GM19467 (cell line): ENCODE measurements around the gene GATAD2A.
"Not testable (repeated sequence)": the region's sequence is repeated elsewhere in the genome, so short reads cannot be mapped to it uniquely, and the experiment has no call there.

Source experiments
- ATAC-seq: cut with Tn5 transposase; IDR thresholded peaks from one replicate; pipeline ENCODE4 v1.9.1; 2021; ENCODE audit warnings: mild to moderate bottlenecking, moderate library complexity; ENCODE audit not compliant: unreplicated experiment

Gene GATAD2A

DNA sequence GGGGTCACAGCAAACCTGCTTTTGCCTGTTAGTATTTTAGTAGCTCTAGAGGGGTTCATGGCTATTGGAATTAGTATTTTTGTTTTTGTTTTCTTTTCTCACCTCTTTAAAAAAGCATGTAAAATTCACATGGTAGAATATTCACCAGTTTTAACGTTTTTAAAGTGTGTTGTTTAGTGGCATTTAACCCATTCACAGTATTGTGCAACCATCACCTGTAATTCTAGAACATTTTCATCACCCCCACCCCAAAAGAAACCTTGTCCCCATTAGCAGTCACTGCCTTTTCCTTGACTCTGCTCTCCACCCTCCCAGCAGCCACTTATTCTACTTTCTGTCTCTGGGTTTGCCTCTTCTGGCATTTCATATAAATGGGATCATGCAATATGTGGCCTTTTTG is 39.8 kb downstream of the GATAD2A start:
- no peak for ATAC-seq

DNA sequence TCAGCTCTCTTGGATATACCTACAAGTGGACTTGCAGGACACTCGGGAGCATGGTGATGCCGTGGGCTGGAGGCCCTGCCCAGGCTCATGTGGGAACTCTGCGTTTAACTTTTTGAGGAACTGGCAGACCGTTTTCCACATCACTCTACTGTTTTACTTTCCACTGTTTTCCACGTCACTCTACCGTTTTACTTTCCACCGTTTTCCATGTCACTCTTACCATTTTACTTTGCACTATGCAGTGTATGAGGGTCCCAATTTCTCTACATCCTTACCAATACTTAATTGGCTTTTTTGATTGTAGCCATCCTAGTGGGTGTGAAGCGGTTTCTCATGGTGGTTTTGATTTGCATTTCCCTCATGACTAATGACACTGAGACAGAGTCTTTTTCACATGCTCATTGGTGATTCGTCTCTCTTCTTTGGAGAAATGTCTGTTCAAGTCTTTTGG is 40.5 kb downstream of the GATAD2A start:
- ATAC-seq: no peak

GRCh38 chr19:19446655-19447437 is 41.4 kb downstream of the GATAD2A start:
- ATAC-seq: no peak

DNA sequence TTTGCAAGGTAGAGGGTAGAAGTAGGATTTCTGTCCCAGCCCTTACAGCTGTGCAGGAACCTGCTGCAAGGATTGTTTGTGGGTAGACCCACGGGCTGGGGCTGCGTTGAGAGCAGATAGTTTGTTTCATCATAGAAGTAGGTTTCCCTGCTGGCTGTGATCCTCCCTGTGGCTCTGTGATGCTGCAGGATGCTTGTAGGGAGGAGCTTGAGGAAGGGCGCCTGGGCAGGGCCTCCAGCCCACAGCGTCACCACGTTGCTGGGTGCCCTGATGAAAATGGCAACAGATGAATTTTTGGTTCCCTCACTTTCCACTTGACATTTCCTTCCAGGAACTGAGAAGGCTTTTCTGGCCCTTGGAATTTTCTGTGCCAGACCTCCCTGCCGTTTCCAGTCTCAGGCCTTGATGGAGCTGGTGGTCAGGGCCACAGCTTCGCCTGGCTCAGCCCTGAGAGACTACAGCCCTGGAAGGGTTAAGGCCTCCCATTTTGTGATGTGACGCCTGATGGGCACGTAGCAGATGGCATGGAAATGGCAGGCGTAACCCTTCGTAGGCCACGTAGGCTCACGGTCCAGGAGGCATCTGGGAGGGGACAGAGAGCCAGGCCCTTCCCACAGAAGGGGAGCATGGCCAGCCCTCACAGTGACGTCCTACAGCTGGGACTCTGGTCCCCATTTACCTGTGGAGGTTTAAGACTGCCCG is 42.2 kb downstream of the GATAD2A start:
- ATAC-seq: no peak

GRCh38 chr19:19448238-19448544 is 42.7 kb downstream of the GATAD2A start:
- no peak for ATAC-seq

- ATAC-seq: no peak
Measured at GRCh38 chr19:19451429-19452242, 46.2 kb downstream of the GATAD2A start.

- ATAC-seq: no peak
Measured at GRCh38 chr19:19452243-19453124, 47.0 kb downstream of the GATAD2A start.

DNA sequence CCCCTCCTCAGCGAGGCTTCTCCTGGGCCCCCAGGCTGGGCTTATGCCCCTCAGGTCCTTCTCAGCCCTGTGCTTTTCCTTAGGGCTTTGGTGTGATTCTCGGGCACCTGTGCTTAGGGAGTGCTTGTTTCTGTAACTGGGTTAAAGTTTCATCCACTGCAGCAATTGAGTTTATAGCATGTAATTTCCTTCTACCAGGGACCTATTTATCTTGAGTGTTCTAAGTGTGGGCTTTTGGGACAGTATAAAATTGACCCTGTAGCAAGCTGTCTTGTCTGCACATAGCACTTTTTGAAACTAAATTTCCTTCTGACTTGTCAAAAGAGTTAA is 47.6 kb downstream of the GATAD2A start:
- no peak for ATAC-seq

DNA sequence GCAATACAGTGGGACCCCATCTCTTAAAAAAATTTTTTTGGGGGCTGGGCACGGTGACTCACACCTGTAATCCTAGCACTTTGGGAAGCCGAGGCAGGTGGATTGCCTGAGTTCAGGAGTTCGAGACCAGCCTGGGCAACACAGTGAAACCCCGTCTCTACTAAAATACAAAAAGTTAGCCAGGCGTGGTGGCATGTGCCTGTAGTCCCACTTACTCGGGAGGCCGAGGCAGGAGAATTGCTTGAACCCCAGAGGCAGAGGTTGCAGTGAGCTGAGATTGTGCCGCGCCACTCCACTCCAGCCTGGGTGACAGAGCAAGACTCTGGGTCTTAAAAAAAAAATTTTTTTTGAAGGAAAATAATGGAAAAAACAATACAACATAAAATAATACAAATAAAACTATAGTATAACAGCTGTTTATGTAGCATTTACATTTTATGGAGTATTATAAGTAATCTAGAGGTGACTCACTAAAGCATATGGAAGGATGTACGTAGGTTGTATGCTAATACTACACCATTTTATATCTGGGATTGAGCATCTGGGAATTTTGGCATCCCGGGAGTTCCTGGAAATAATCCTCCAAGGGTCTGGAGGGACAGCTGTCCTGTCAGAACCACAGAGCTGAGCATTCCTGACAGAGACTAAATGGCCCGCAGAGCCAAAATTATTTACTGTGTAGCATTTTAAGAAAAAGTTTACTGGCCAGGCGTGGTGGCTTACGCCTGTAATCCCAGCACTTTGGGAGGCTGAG is 49.9 kb downstream of the GATAD2A start:
- not testable (repeated sequence) for ATAC-seq

- no peak for ATAC-seq
Measured at GRCh38 chr19:19457671-19458070, 52.2 kb downstream of the GATAD2A start.

GRCh38 chr19:19458110-19458816 is 52.8 kb downstream of the GATAD2A start:
- no peak for ATAC-seq

DNA sequence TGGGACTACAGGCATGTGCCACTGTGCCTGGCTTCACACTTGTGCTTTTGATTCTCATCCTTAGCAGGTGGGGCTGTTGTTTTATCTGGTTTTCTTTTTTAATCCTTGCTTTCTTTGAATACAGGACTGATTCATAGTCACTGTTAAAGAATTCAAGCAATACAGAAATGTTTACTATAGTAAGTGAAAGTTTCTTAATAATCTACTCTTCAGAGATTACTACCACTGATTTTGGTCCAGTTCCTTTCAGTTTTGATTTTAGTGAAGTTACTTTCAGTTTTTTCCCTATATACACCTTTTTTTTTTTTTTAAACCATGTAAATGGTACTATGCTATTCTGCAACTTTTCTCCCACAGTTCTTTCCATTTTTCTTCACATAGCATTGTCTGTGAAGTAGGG is 53.6 kb downstream of the GATAD2A start:
- no peak for ATAC-seq

- ATAC-seq: peak; percentile 47
Measured at GRCh38 chr19:19459707-19460251, 54.3 kb downstream of the GATAD2A start.

DNA sequence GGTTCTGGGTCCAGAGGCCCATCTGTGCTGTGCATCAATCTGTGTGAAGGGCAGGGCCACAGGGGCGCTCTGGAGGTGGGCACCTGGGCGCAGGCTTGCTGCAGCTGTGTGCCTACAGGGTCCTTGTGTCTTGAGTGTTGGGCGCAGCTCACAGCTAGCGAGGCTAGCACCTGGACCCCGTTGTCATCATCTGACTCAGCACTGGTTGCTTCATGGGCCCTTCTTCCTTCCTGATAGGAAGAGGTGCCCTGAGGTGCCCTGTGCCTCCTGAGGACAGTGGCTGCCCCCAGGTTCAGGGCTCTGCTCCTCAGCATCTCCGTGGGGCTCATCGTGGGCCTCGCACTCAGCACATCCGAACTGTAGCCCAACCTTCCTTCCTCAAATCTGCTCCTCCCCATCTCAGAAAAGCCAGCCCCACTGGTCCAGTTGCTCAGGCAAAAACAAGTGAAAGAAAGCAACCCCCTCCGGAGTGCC is 54.8 kb downstream of the GATAD2A start:
- no peak for ATAC-seq

DNA sequence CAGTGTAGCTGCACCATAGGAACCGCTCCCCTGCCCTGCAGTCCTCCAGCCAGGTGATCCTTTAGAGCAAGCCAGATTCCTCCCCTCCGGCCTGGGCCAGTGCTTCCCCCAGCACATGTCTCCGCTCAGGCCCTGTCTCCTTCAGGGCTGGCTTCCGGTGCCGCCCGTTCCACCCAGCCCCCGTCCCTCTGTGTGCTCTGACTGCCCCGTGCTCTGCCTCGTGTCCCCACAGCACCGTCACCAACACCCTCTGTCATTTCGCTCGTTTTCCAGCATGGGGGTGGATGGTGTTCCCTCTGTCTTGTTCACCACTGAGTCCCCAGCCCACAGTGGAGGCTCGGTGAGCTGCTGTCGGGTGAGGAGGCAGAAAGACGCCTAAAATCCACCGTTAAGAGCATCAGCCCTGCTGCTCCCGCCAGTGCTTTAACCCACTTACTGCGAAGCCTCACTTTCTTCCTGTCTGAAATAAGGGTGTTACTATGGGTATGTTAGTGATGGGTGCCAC is 55.3 kb downstream of the GATAD2A start:
- no peak for ATAC-seq

- ATAC-seq: no peak
Measured at GRCh38 chr19:19461306-19461670, 55.8 kb downstream of the GATAD2A start.

DNA sequence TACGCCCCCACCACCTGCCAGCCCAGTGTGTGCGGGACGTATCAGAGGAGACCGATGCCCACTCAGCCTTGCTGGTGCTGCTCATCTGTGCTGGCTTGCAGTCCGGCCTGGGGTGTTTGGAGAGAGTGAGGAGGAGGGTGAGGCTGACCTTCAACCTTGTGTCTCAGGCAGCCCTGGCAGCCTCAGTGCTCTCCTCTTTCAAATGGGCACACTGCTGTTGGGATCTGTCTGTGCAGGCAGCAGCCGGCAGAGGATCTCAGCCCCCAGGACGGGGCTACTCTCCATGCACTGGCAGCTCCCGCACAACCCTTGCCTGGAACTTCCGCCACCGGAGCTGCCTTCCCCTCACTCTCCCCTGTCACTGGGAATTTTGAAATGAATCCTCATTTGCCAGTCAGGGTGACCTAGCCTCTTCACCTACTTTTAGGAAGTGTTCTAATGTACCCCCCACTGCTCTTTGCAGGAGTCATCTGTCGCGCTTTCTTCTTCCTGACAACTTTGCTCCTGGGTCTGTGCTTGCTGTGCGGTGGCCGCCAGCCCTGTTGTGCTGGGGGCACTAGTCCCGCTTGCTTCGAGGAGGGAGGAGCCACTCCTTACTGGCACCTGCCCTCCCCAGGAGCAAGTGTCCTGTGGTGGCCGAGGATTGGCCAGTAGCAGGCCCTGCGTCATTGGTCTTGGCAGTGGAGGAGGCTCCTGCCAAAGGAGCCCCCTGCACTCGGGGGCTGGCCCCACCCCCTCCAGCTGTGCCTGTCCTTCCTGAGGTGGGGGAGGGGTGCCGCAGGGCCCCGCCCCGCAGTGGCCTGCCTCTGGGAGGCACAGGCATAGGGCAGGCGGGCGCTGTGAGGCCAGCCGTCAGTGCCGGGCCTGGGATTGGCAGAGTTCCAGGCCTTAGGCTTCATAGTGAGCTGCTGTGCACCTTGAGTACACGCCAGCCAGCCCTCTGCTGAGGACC is 56.5 kb downstream of the GATAD2A start:
- ATAC-seq: no peak
